Ovary (tissue), 9 donors: ENCODE results near the gene UNC5C. TPM values are rescaled to one million over a fixed set of nuclear protein-coding genes. Genes with fewer than 3 reads are reported as not detected.

Experiments used
- DNase-seq, 5 donors: peaks; one replicate each; pipeline ENCODE4 v3.0.0-alpha.2; 2019 to 2020
- H3K27ac ChIP-seq, 2 donors: fragments of 200-600 bp; one replicate each; pipeline versions ENCODE4 v1.5.1 to v1.8.0; 2019 to 2022
- H3K27me3 ChIP-seq: fragments of 200-600 bp; one replicate; pipeline ENCODE4 v1.8.0; 2022
- H3K36me3 ChIP-seq: fragments of 200-600 bp; sonication (generic); one replicate; pipeline ENCODE4 v1.5.1; 2019
- H3K4me1 ChIP-seq: one replicate; pipeline ENCODE4 v1.8.1; 2013; ENCODE audit warnings: mild to moderate bottlenecking, moderate library complexity; ENCODE audit not compliant: insufficient read depth
- H3K4me3 ChIP-seq: fragments of 200-600 bp; sonication (generic); one replicate; pipeline ENCODE4 v1.5.1; 2017
- H3K9me3 ChIP-seq, 2 donors: fragments of 200-600 bp in 1 of 2; sonication (generic) in 1 of 2; one replicate each; pipeline versions ENCODE4 v1.5.1 to v1.8.1; 2013 to 2019; ENCODE audit warnings: mild to moderate bottlenecking in 1 of 2, moderate library complexity in 1 of 2
- EP300 ChIP-seq: sonication (generic); formaldehyde crosslinking; IDR thresholded peaks from one replicate; pipeline ENCODE4 v1.6.1; 2017; ENCODE audit warnings: antibody characterized with exemption
- POLR2A ChIP-seq: fragments of 450-650 bp; IDR thresholded peaks from one replicate; pipeline ENCODE4 v1.6.1; 2017; ENCODE audit warnings: antibody characterized with exemption, mild to moderate bottlenecking, moderate library complexity
- WGBS, 3 donors: extraction: QIAGEN DNeasy Blood & Tissue Kit in 1 of 3; methylation state at CpG; one replicate each; pipeline versions ENCODE4 v1.1.5 to v1.1.7; 2013 to 2017; 5-methylcytosine and 5-hydroxymethylcytosine counted together
- intact Hi-C, 4 donors: fragments of 100-400 bp; cut with DNase I; formaldehyde crosslinking; loops; one replicate each; pipeline versions ENCODE4 v1.11.0 to v1.15.1; 2022 to 2023
- polyA plus RNA-seq, 2 donors: library from polyadenylated mRNA; stranded (reverse); fragments of 200-250 nt in 1 of 2; fragments of 350-450 nt in 1 of 2; fragmentation: Illumina TruSeq in 1 of 2; extraction: RNeasy Lipid Tissue Mini Kit (QIAGEN cat#74804) in 1 of 2; gene quantifications; one replicate each; pipeline ENCODE4 v1.2.3, GENCODE V29; 2013 to 2014
- total RNA-seq, 7 donors: library from RNA; depleted of rRNA in 2 of 7; stranded (reverse); fragments of >200 nt in 2 of 7; fragmentation: NEBNext Ultra II Directional in 3 of 7; extraction: Animal tissue kit (Norgen Biotek cat#: 25700) in 3 of 7; gene quantifications; one replicate each; pipeline versions ENCODE4 v1.1.0 to v1.2.4, GENCODE V29; 2016 to 2023
- TF ChIP-seq, protein P1 (sequence below), 3 donors: fragments of 450-650 bp in 2 of 3; fragments of 200-600 bp in 1 of 3; IDR thresholded peaks; one replicate each; pipeline versions ENCODE4 v1.5.1 to v1.8.0; 2016 to 2022; ENCODE audit warnings: antibody characterized with exemption in 3 of 3, mild to moderate bottlenecking in 1 of 3
- donor health status: DM: no; HTN: no; CAD: no; lungs with moderate emphysema.
- donor health status: DM: no; HTN: no; CAD: no.
- donor health status: Bipolar disorder and iron deficiency.
- donor health status: DM: yes; HTN: yes; CAD: no.
- donor health status: DM: no; HTN: no; CAD: no.
- donor health status: DM: yes; HTN: yes; CAD: no.

Gene UNC5C
- total and polyA plus RNA-seq, 9 donors: 1.8 to 9.4 (median 3.9) TPM

DNA sequence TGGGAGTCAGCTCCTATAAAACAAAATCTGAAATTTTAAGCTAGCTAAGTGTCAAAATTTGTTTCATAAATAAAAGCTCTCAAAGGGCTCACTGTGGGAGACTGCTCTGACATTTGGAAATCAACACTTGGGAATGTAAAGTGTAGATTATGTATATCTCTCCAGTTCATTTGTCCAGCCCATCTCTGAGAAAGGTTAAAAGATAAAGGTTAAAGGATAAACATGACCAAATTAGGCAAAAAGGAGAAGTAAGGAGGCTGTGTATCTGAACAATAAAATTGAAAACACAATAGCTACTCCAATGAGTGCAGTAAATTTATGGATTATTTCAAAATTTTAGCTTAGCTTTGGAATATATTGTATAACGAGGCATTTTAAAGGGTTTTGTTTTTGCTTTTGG is 304.9 kb downstream of the UNC5C start:
- TF ChIP-seq POLR2A (no peak), EP300 (no peak)
- TF ChIP-seq, protein P1, sequence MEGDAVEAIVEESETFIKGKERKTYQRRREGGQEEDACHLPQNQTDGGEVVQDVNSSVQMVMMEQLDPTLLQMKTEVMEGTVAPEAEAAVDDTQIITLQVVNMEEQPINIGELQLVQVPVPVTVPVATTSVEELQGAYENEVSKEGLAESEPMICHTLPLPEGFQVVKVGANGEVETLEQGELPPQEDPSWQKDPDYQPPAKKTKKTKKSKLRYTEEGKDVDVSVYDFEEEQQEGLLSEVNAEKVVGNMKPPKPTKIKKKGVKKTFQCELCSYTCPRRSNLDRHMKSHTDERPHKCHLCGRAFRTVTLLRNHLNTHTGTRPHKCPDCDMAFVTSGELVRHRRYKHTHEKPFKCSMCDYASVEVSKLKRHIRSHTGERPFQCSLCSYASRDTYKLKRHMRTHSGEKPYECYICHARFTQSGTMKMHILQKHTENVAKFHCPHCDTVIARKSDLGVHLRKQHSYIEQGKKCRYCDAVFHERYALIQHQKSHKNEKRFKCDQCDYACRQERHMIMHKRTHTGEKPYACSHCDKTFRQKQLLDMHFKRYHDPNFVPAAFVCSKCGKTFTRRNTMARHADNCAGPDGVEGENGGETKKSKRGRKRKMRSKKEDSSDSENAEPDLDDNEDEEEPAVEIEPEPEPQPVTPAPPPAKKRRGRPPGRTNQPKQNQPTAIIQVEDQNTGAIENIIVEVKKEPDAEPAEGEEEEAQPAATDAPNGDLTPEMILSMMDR (IDR thresholded peaks at IDR 0.05): no peak
- Histone ChIP-seq H3K36me3 (no peaks in the 10 kb centered on the region), H3K27ac (no peak overlapping the region), H3K9me3 (no peaks in the 10 kb centered on the region), H3K4me3 (no peak overlapping the region), H3K4me1 (no peaks in the 10 kb centered on the region), H3K27me3 (no peaks in the 10 kb centered on the region)
- intact Hi-C loops: no loop called here
- no peak for DNase-seq
- 88 to 99% (median 94%) methylated on average over 1 of the region's 1 CpG for WGBS, 3 donors

DNA sequence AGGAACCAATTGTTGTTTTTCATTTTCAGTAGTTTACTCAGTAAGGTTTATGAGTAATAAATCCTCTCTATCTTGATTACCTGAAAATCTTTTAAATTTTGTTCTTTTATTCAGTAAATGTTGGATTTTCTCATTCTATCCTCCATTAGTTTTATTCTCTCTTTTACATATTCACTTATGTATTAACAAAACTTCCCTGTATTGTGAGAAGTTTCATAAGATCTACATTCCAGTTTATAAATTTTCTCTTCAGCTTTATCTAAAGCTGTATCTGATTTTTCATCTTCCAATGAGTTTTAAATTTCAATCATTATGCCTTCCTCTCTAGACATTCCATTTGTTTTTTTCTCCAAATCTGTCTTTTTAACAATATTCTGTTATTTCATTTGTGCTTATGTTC is 310.2 kb downstream of the UNC5C start:
- TF ChIP-seq EP300 (no peak), POLR2A (no peak)
- TF ChIP-seq, protein P1 (IDR thresholded peaks at IDR 0.05): no peak
- Histone ChIP-seq H3K4me1 (no peaks in the 10 kb centered on the region), H3K36me3 (no peaks in the 10 kb centered on the region), H3K9me3 (no peaks in the 10 kb centered on the region), H3K27me3 (no peaks in the 10 kb centered on the region), H3K27ac (no peak overlapping the region), H3K4me3 (no peak overlapping the region)
- intact Hi-C loops: no loop called here
- no peak for DNase-seq

DNA sequence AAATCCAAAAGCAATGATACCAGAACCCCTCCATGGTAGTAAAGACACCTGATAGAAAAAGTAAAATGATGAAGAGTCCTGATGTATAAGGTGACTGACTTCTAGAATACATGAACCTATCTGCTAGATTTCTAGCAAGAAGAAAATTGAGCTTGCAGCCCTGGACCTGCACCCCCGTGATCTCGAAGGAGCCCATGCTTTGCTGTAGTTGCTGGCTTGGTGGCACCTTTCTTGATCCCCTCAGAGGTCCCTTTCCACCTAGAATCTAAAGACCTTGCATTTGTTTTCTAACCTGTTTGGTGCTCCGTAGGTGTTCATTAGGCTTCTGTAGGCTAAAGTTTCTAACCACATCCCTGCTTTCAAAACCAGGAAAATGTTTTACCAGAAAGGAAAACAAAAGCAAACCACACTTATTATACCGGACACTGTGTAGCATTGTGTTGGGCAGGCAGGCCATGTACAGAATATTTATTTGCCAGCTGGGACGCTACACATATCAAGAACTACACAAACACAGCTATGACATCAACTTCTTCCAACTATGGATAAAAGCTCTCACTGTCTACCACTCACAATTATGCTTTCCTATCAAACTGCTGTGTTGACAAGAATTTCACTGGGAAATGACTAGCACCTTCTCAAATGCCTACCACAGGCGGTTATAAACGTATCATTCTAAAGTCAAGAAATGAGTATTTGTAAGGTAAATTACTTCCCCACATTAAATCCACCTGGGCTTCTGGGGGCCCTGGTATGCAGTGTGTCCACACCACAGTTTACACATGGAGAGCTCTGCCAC is 316.2 kb downstream of the UNC5C start:
- intact Hi-C loops: no loop called here
- Histone ChIP-seq H3K36me3 (no peaks in the 10 kb centered on the region), H3K27ac (no peak overlapping the region), H3K4me3 (no peak overlapping the region), H3K4me1 (no peaks in the 10 kb centered on the region), H3K9me3 (no peaks in the 10 kb centered on the region), H3K27me3 (no peaks in the 10 kb centered on the region)
- TF ChIP-seq, protein P1 (IDR thresholded peaks at IDR 0.05): no peak
- no peak for TF ChIP-seq POLR2A
- TF ChIP-seq EP300: no peak
- 90 to 95% (median 95%) methylated on average over 7 of the region's 7 CpGs for WGBS, 3 donors
- no peak for DNase-seq

DNA sequence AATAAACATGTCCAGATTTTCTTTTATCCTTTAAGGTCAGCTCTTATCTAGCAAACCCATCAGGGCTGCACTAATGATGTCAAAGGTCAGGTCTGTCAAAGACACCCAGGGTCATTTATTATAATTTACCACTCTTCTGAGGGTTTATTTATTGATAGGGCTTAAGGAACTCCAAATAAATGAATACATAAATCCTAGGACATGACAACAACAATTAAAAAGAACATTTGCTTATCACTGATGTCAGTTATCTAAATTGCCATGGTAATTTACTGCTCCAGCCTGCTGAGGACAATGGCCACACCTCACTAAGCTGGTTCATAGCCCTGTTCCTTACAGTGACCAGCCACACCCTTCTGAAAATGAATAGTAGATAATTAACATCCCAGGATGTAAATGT is 317.1 kb downstream of the UNC5C start:
- H3K27ac ChIP-seq: no peak overlapping the region
- intact Hi-C loops: no loop called here

More for the DNA sequence above, 317.1 kb downstream of the UNC5C start:
- TF ChIP-seq POLR2A (no peak), EP300 (no peak)
- TF ChIP-seq, protein P1 (IDR thresholded peaks at IDR 0.05): no peak
- H3K27me3 ChIP-seq: no peaks in the 10 kb centered on the region
- no peaks in the 10 kb centered on the region for H3K9me3 ChIP-seq
- no peaks in the 10 kb centered on the region for H3K4me1 ChIP-seq
- H3K4me3 ChIP-seq: no peak overlapping the region
- DNase-seq: no peak
- no peaks in the 10 kb centered on the region for H3K36me3 ChIP-seq
